WI38 (cell line): ENCODE measurements around the gene ELMOD3.
"Not testable (repeated sequence)": the region's sequence is repeated elsewhere in the genome, so short reads cannot be mapped to it uniquely, and the experiment has no call there.

Experiments
- H3K4me3 ChIP-seq: 2 replicates; pipeline ENCODE4 v1.5.1; 2011; ENCODE audit warnings: low read depth, mild to moderate bottlenecking, control low read depth, low read length
- CTCF ChIP-seq: IDR thresholded peaks from 2 replicates; pipeline ENCODE4 v1.5.1; 2012; ENCODE audit warnings: low read depth, mild to moderate bottlenecking, control low read depth, low read length

The ELMOD3 gene

GRCh38 chr2:85314884-85315242 lies 39.7 kb upstream of the ELMOD3 start:
- TF ChIP-seq CTCF, result no peak
- no peak overlapping the region for H3K4me3 ChIP-seq

- H3K4me3 ChIP-seq, result not testable (repeated sequence)
Measured at GRCh38 chr2:85315921-85316320, 38.6 kb upstream of the ELMOD3 start.

- H3K4me3 ChIP-seq, result 0 out of 2 replicates have a peak overlapping the region, but pooled peaks have one; percentile 4
- TF ChIP-seq CTCF, result no peak
Measured at GRCh38 chr2:85318222-85319074, 36.1 kb upstream of the ELMOD3 start.

GRCh38 chr2:85319796-85320195 lies 34.8 kb upstream of the ELMOD3 start:
- TF ChIP-seq CTCF, result no peak

GRCh38 chr2:85323351-85323987 lies 31.1 kb upstream of the ELMOD3 start:
- H3K4me3 ChIP-seq, result no peak overlapping the region
- TF ChIP-seq CTCF, result no peak

More at GRCh38 chr2:85319796-85320195, 34.8 kb upstream of the ELMOD3 start:
- no peak overlapping the region for H3K4me3 ChIP-seq

GRCh38 chr2:85323988-85324367 lies 30.6 kb upstream of the ELMOD3 start:
- not testable (repeated sequence) for H3K4me3 ChIP-seq

GRCh38 chr2:85324639-85325465 lies 29.7 kb upstream of the ELMOD3 start:
- TF ChIP-seq CTCF, result no peak
- H3K4me3 ChIP-seq, result peak overlapping the region; percentile 87

GRCh38 chr2:85325466-85325811 lies 29.1 kb upstream of the ELMOD3 start:
- peak overlapping the region; percentile 87 for H3K4me3 ChIP-seq
- no peak for TF ChIP-seq CTCF
